HCT116 (cell line): ENCODE results near the gene APOLD1. TPM values are rescaled to one million over a fixed set of nuclear protein-coding genes. Genes with fewer than 3 reads are reported as not detected.

Experiments used
- ATAC-seq: fragments of 200-7000 bp; cut with Tn5 transposase; 2 replicates; pipeline ENCODE4 v1.9.1; 2020; ENCODE audit warnings: mild to moderate bottlenecking, moderate library complexity
- BruUV-seq: library from RNA; stranded (reverse); fragments of 400-500 nt; replicated peaks from 2 replicates; lab custom pipeline; 2021; lab: Mats Ljungman, UMichigan
- CTCF ChIA-PET: fragments of 300-600 bp; sonication (Branson Sonifier 250); formaldehyde crosslinking; loops from one replicate; lab custom pipeline; 2021; ENCODE audit warnings: antibody characterized with exemption; lab: Charles Lee
- POLR2A ChIA-PET: fragments of 300-600, 350-600 bp; sonication (Branson Sonifier 250); formaldehyde crosslinking; loops from one replicate; lab custom pipeline; 2021; ENCODE audit warnings: antibody characterized with exemption; lab: Charles Lee
- RAD21 ChIA-PET, 2 experiments: fragments of 300-600 bp; sonication (Branson Sonifier 250); formaldehyde crosslinking; loops; one replicate each; lab custom pipeline; 2023; ENCODE audit warnings: low total read pairs in 2 of 2; ENCODE audit not compliant: uncharacterized antibody in 2 of 2, unreplicated experiment in 2 of 2, low non-redundant PET in 1 of 2; lab: Charles Lee
- DNase-seq: peaks from one replicate; pipeline ENCODE4 v3.0.0-alpha.2; 2010; ENCODE audit warnings: low read depth, low spot score
- H2AFZ ChIP-seq: fragments of 200-600 bp; shearing (Covaris generic), sonication (generic); 2 replicates; pipeline ENCODE4 v1.6.1; 2017; ENCODE audit warnings: low read depth, mixed run types, mixed read lengths, antibody characterized with exemption, low read length; ENCODE audit not compliant: poor library complexity, severe bottlenecking
- H3K27ac ChIP-seq: 2 replicates; pipeline ENCODE4 v1.5.1; 2012; ENCODE audit warnings: low read depth, low read length
- H3K27me3 ChIP-seq: fragments of 200-600 bp; sonication (generic); 2 replicates; pipeline ENCODE4 v1.6.1; 2016; ENCODE audit warnings: mixed run types, low read length, mixed read lengths; ENCODE audit not compliant: insufficient read depth
- H3K36me3 ChIP-seq, 2 experiments: fragments of 200-500 bp in 1 of 2; fragments of 200-600 bp in 1 of 2; sonication (Bioruptor generic) in 1 of 2; sonication (generic) in 1 of 2; 2 replicates each; pipeline versions ENCODE4 v1.5.1 to v1.6.1; 2014 to 2016; ENCODE audit warnings: low read length in 2 of 2, inconsistent platforms in 1 of 2, mixed read lengths in 1 of 2, mixed run types in 1 of 2; ENCODE audit not compliant: insufficient read depth in 2 of 2, control insufficient read depth in 1 of 2
- H3K4me1 ChIP-seq, 2 experiments: fragments of 200-600 bp in 1 of 2; sonication (generic) in 1 of 2; 2 replicates each; pipeline versions ENCODE4 v1.5.1 to v1.6.1; 2012 to 2017; ENCODE audit warnings: low read length in 2 of 2, inconsistent platforms in 1 of 2, mild to moderate bottlenecking in 1 of 2, mixed read lengths in 1 of 2, mixed run types in 1 of 2, moderate library complexity in 1 of 2; ENCODE audit not compliant: insufficient read depth in 2 of 2, control insufficient read depth in 1 of 2
- H3K4me2 ChIP-seq: fragments of 200-600 bp; sonication (generic); 2 replicates; pipeline ENCODE4 v1.6.1; 2017; ENCODE audit warnings: mixed run types, low read length, mixed read lengths
- H3K4me3 ChIP-seq, 2 experiments: fragments of 200-600 bp in 1 of 2; sonication (generic) in 1 of 2; replicated peaks in 1 of 2; 2 replicates each; pipeline ENCODE4 v1.5.1; 2011 to 2016; ENCODE audit warnings: low read length in 2 of 2, control low read depth in 1 of 2, low read depth in 1 of 2, mild to moderate bottlenecking in 1 of 2, mixed read lengths in 1 of 2, mixed run types in 1 of 2
- H3K79me2 ChIP-seq: fragments of 200-600 bp; sonication (generic); 2 replicates; pipeline ENCODE4 v1.6.1; 2017; ENCODE audit warnings: mild to moderate bottlenecking, mixed run types, low read length, moderate library complexity, mixed read lengths; ENCODE audit not compliant: insufficient read depth
- H3K9ac ChIP-seq: fragments of 200-600 bp; sonication (generic); 2 replicates; pipeline ENCODE4 v1.6.1; 2016; ENCODE audit warnings: low read length, mixed read lengths
- H3K9me2 ChIP-seq: fragments of 200-600 bp; sonication (generic), shearing (Covaris generic); 2 replicates; pipeline ENCODE4 v1.6.1; 2017; ENCODE audit warnings: mixed run types, mild to moderate bottlenecking, moderate library complexity; ENCODE audit not compliant: insufficient read depth
- H3K9me3 ChIP-seq, 2 experiments: fragments of 200-500 bp in 1 of 2; fragments of 200-600 bp in 1 of 2; sonication (Bioruptor generic) in 1 of 2; sonication (generic) in 1 of 2; 2 replicates each; pipeline ENCODE4 v1.6.1; 2014 to 2017; ENCODE audit warnings: low read length in 2 of 2, mixed read lengths in 2 of 2, inconsistent platforms in 1 of 2, low read depth in 1 of 2, mild to moderate bottlenecking in 1 of 2, mixed run types in 1 of 2, moderate library complexity in 1 of 2; ENCODE audit not compliant: control insufficient read depth in 1 of 2, insufficient read depth in 1 of 2
- H4K20me1 ChIP-seq: fragments of 200-600 bp; sonication (generic), shearing (Covaris generic); 2 replicates; pipeline ENCODE4 v1.6.1; 2017; ENCODE audit warnings: mixed run types, mild to moderate bottlenecking, moderate library complexity; ENCODE audit not compliant: insufficient read depth
- CBX3 ChIP-seq: IDR thresholded peaks from 2 replicates; pipeline ENCODE4 v1.6.1; 2012; ENCODE audit warnings: low read depth
- EGR1 ChIP-seq: IDR thresholded peaks from 2 replicates; pipeline ENCODE4 v1.6.1; 2012; ENCODE audit warnings: low read depth
- EZH2 ChIP-seq: fragments of 200-600 bp; sonication (generic); IDR thresholded peaks from 2 replicates; pipeline ENCODE4 v1.6.1; 2017; ENCODE audit warnings: antibody characterized with exemption, mixed run types
- EZH2phosphoT487 ChIP-seq: fragments of 200-600 bp; IDR thresholded peaks from 2 replicates; pipeline ENCODE4 v1.6.1; 2018; ENCODE audit warnings: antibody characterized with exemption, borderline replicate concordance
- JUND ChIP-seq: IDR thresholded peaks from 2 replicates; pipeline ENCODE4 v1.6.1; 2012
- RAD21 ChIP-seq: IDR thresholded peaks from 2 replicates; pipeline ENCODE4 v1.6.1; 2012; ENCODE audit warnings: low read depth, mild to moderate bottlenecking
- SP1 ChIP-seq: IDR thresholded peaks from 2 replicates; pipeline ENCODE4 v1.6.1; 2012; ENCODE audit warnings: low read depth
- TCF7L2 ChIP-seq: IDR thresholded peaks from 2 replicates; pipeline ENCODE4 v1.7.0; 2011; ENCODE audit warnings: borderline replicate concordance, inconsistent platforms; ENCODE audit not compliant: insufficient read depth, insufficient read length; ENCODE audit errors: extremely low read depth
- ZFX ChIP-seq: fragments of 450-650 bp; IDR thresholded peaks from 2 replicates; pipeline ENCODE4 v1.6.1; 2017
- ZNF274 ChIP-seq: fragments of 200-500 bp; sonication (Bioruptor generic); IDR thresholded peaks from 2 replicates; pipeline ENCODE4 v1.6.1; 2014; ENCODE audit warnings: mild to moderate bottlenecking, low read depth, low read length, inconsistent platforms
- intact Hi-C: fragments of 100-400 bp; cut with micrococcal nuclease; formaldehyde crosslinking; loops from 2 replicates; pipeline ENCODE4 v1.10.0; 2022
- total RNA-seq: library from RNA; stranded (reverse); gene quantifications from one replicate; pipeline ENCODE4 v1.2.1, GENCODE V29; 2021; ENCODE audit not compliant: unreplicated experiment
- TF ChIP-seq, protein P1 (sequence below): IDR thresholded peaks from 2 replicates; pipeline ENCODE4 v1.6.1; 2012
- TF ChIP-seq, protein P2 (sequence below): IDR thresholded peaks from 2 replicates; pipeline ENCODE4 v1.6.1; 2012
- TF ChIP-seq, protein P3 (sequence below), 3 experiments: fragments of 200-600 bp in 1 of 3; sonication (generic) in 1 of 3; IDR thresholded peaks in 2 of 3; conservative IDR thresholded peaks in 1 of 3; 2 replicates each; pipeline ENCODE4 v1.5.1; 2012 to 2017; ENCODE audit warnings: low read depth in 2 of 3, low read length in 2 of 3, antibody characterized with exemption in 1 of 3, borderline replicate concordance in 1 of 3, control low read depth in 1 of 3, mild to moderate bottlenecking in 1 of 3, mixed read lengths in 1 of 3, mixed run types in 1 of 3, moderate library complexity in 1 of 3; ENCODE audit not compliant: insufficient read depth in 1 of 3

Gene APOLD1
- total RNA-seq, 1 experiment from 2014 or later: 3.9 TPM

DNA sequence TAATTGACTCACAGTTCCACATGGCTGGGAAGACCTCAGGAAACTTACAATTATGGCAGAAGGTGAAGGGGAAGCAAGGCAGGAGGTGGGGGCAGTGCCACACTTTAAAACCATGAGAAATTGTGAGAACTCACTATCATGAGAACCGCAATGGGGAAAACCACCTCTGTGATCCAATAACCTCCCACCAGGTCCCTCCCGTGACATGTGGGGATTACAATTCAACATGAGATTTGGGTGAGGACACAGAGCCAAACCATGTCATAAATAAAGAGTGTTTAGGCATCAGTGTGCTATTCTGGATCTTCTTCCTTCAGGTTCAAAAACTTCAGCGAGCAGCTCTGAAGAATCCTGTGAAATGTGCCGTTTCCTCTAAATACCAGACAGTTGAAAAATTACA lies 37.4 kb downstream of the APOLD1 start (continued):
- TF ChIP-seq TCF7L2: no peak
- no peak for TF ChIP-seq RAD21
- no peak for TF ChIP-seq EZH2phosphoT487
- TF ChIP-seq EZH2: no peak
- TF ChIP-seq CBX3: no peak

DNA sequence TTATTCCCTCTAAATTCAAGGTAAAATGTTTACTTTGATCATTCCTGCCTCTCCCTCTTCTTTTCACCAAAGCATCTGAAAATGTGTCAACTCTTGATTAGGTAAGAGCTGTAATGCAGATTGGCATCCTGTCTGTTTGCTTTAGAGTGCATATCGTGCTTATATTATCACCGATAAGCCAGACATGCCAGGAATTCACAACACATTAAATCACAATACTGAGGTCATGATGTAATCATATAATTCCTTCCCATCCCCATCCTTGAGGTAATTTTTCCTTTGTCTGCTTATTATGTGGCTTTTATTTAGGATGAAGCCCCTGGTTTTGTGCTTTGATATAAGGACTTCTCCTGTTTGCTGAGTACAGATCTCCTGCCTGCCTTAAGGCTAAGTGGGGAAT lies 37.8 kb downstream of the APOLD1 start:
- DNase-seq (no peak), ATAC-seq (no peak)
- no peak overlapping the region for H3K4me3 ChIP-seq
- peaks cover 24% of the 10 kb centered on the region in 2 experiments for H3K4me1 ChIP-seq
- POLR2A ChIA-PET: no interaction called here
- H3K36me3 ChIP-seq: peaks cover 70 to 74% of the 10 kb centered on the region in 2 experiments
- no peak overlapping the region for H3K9ac ChIP-seq
- no TSS peak for BruUV-seq
- no peak overlapping the region for H3K4me2 ChIP-seq
- no peaks in the 10 kb centered on the region for H3K9me2 ChIP-seq
- CTCF ChIA-PET: interaction anchor here (0.9 to 1.0 kb wide), 2 partner anchors 11 to 14 kb away, joined by 3 read pairs; no protein-coding TSS in a partner anchor
- H4K20me1 ChIP-seq: no peaks in the 10 kb centered on the region
- peaks cover 55% of the 10 kb centered on the region for H3K79me2 ChIP-seq
- no peak overlapping the region for H3K27ac ChIP-seq
- no peak for TF ChIP-seq ZNF274
- no peak for TF ChIP-seq RAD21
- TF ChIP-seq, protein P1, sequence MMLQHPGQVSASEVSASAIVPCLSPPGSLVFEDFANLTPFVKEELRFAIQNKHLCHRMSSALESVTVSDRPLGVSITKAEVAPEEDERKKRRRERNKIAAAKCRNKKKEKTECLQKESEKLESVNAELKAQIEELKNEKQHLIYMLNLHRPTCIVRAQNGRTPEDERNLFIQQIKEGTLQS: no peak
- TF ChIP-seq EZH2: no peak
- no peak for TF ChIP-seq JUND
- TF ChIP-seq EGR1: no peak
- TF ChIP-seq, protein P2, sequence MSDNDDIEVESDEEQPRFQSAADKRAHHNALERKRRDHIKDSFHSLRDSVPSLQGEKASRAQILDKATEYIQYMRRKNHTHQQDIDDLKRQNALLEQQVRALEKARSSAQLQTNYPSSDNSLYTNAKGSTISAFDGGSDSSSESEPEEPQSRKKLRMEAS: no peak
- TF ChIP-seq, protein P3, sequence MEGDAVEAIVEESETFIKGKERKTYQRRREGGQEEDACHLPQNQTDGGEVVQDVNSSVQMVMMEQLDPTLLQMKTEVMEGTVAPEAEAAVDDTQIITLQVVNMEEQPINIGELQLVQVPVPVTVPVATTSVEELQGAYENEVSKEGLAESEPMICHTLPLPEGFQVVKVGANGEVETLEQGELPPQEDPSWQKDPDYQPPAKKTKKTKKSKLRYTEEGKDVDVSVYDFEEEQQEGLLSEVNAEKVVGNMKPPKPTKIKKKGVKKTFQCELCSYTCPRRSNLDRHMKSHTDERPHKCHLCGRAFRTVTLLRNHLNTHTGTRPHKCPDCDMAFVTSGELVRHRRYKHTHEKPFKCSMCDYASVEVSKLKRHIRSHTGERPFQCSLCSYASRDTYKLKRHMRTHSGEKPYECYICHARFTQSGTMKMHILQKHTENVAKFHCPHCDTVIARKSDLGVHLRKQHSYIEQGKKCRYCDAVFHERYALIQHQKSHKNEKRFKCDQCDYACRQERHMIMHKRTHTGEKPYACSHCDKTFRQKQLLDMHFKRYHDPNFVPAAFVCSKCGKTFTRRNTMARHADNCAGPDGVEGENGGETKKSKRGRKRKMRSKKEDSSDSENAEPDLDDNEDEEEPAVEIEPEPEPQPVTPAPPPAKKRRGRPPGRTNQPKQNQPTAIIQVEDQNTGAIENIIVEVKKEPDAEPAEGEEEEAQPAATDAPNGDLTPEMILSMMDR (IDR thresholded peaks at IDR 0.05 in 2 of 3, conservative IDR thresholded peaks at IDR 0.05 in 1 of 3; ENCODE audit: borderline replicate concordance in 1 of 3, insufficient read depth in 1 of 3, low read depth in 2 of 3, low read length in 2 of 3): no peak
- TF ChIP-seq SP1: no peak
- TF ChIP-seq ZFX: no peak
- TF ChIP-seq EZH2phosphoT487: no peak
- H2AFZ ChIP-seq: no peak overlapping the region
- no peaks in the 10 kb centered on the region for H3K9me3 ChIP-seq
- H3K27me3 ChIP-seq: no peaks in the 10 kb centered on the region
- intact Hi-C loops: no loop called here
- RAD21 ChIA-PET: no interaction called here
